Muscle of leg (tissue), 11 donors: ENCODE results near the gene SHMT2. TPM values are rescaled to one million over a fixed set of nuclear protein-coding genes. Genes with fewer than 3 reads are reported as not detected.

ENCODE experiments used
- DNase-seq: peaks from one replicate; pipeline ENCODE4 v3.0.0; 2013
- H3K27ac ChIP-seq: one replicate; pipeline ENCODE4 v1.5.1; 2013; ENCODE audit warnings: mild to moderate bottlenecking, low read length, control low read depth
- H3K27me3 ChIP-seq: one replicate; pipeline ENCODE4 v1.6.1; 2013; ENCODE audit warnings: low read length; ENCODE audit not compliant: control insufficient read depth, insufficient read depth
- H3K36me3 ChIP-seq: one replicate; pipeline ENCODE4 v1.6.1; 2013; ENCODE audit warnings: low read length; ENCODE audit not compliant: control insufficient read depth, insufficient read depth
- H3K4me1 ChIP-seq: one replicate; pipeline ENCODE4 v1.6.1; 2013; ENCODE audit warnings: low read length; ENCODE audit not compliant: control insufficient read depth, insufficient read depth
- H3K4me3 ChIP-seq: one replicate; pipeline ENCODE4 v1.5.1; 2013; ENCODE audit warnings: low read length, control low read depth
- H3K9me3 ChIP-seq: replicated peaks from 2 replicates; pipeline ENCODE4 v1.6.1; 2013; ENCODE audit warnings: low read depth, low read length; ENCODE audit not compliant: control insufficient read depth
- WGBS: methylation state at CpG from one replicate; pipeline ENCODE4 v1.1.5; 2013; ENCODE audit warnings: missing lambda C conversion rate; ENCODE audit not compliant: insufficient coverage; 5-methylcytosine and 5-hydroxymethylcytosine counted together
- polyA plus RNA-seq, 8 donors: library from polyadenylated mRNA; unstranded; fragments of 120-200 nt; gene quantifications; one replicate each; pipeline versions ENCODE4 v1.2.1 to v1.2.3, GENCODE V29; 2013; ENCODE audit warnings: inconsistent platforms in 1 of 8, low replicate concordance in 1 of 8; ENCODE audit not compliant: insufficient read length in 8 of 8, insufficient read depth in 1 of 8
- total RNA-seq: library from RNA; stranded (reverse); fragments of 120-200 nt; gene quantifications from one replicate; pipeline ENCODE4 v1.2.4, GENCODE V29; 2013

Gene SHMT2
- total and polyA plus RNA-seq, 9 donors: 53.4 to 82.2 (median 69.6) TPM

DNA sequence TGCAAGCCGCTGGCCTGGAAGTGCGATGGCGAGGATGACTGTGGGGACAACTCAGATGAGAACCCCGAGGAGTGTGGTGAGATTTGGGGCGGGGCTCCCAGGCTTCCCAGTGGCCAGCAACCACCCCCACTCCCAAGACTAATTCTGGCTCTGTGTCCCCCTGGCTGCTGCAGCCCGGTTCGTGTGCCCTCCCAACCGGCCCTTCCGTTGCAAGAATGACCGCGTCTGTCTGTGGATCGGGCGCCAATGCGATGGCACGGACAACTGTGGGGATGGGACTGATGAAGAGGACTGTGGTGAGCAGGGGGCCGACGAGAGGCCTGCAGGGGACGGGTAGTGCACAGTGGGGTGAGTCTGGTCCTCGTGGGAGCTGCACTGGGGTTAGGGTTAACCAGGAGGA lies 25.1 kb upstream of the SHMT2 start:
- Histone ChIP-seq H3K27ac (no peak overlapping the region), H3K36me3 (peaks cover 86% of the 10 kb centered on the region), H3K27me3 (no peaks in the 10 kb centered on the region), H3K9me3 (no peaks in the 10 kb centered on the region), H3K4me1 (peaks cover 12% of the 10 kb centered on the region), H3K4me3 (no peak overlapping the region)
- DNase-seq: no peak
- 85% methylated on average over 14 of the region's 19 CpGs for WGBS

DNA sequence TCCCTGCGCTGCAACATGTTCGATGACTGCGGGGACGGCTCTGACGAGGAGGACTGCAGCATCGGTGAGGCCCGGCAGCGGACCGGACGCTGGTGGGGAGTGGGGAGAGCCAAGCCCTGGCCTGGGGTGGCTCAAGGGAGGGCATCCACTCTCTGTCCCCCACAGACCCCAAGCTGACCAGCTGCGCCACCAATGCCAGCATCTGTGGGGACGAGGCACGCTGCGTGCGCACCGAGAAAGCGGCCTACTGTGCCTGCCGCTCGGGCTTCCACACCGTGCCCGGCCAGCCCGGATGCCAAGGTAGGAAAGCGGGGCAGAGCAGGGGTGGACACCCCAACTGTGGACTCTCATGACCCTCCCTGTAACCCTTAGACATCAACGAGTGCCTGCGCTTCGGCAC lies 24.3 kb upstream of the SHMT2 start:
- Histone ChIP-seq H3K4me3 (no peak overlapping the region), H3K9me3 (no peaks in the 10 kb centered on the region), H3K36me3 (peaks cover 86% of the 10 kb centered on the region), H3K4me1 (peaks cover 12% of the 10 kb centered on the region), H3K27me3 (no peaks in the 10 kb centered on the region), H3K27ac (no peak overlapping the region)
- no peak for DNase-seq
- 93% methylated on average over 16 of the region's 26 CpGs for WGBS

DNA sequence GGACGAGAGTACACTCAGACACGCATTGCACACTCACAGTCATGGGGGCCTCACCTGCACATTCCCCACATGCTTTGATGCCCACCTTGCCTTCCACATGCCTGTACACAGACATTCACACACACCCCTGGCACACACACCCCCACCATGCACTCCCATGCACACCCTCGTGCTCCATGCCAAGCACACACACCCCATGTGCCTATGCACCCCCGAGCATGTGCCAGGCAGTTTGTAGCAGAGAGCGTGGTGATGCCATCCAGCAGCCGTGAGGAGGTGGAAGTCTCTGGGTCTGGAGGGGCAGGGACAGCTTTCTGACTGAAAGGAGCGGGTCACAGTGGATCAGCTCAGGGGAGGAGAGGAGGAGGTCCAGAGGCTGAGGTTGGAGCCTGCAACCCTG lies 23.6 kb upstream of the SHMT2 start:
- Histone ChIP-seq H3K36me3 (peaks cover 85% of the 10 kb centered on the region), H3K27ac (no peak overlapping the region), H3K9me3 (no peaks in the 10 kb centered on the region), H3K4me1 (peaks cover 13% of the 10 kb centered on the region), H3K27me3 (no peaks in the 10 kb centered on the region), H3K4me3 (no peak overlapping the region)
- DNase-seq: no peak
- 83% methylated on average over 5 of the region's 7 CpGs for WGBS

DNA sequence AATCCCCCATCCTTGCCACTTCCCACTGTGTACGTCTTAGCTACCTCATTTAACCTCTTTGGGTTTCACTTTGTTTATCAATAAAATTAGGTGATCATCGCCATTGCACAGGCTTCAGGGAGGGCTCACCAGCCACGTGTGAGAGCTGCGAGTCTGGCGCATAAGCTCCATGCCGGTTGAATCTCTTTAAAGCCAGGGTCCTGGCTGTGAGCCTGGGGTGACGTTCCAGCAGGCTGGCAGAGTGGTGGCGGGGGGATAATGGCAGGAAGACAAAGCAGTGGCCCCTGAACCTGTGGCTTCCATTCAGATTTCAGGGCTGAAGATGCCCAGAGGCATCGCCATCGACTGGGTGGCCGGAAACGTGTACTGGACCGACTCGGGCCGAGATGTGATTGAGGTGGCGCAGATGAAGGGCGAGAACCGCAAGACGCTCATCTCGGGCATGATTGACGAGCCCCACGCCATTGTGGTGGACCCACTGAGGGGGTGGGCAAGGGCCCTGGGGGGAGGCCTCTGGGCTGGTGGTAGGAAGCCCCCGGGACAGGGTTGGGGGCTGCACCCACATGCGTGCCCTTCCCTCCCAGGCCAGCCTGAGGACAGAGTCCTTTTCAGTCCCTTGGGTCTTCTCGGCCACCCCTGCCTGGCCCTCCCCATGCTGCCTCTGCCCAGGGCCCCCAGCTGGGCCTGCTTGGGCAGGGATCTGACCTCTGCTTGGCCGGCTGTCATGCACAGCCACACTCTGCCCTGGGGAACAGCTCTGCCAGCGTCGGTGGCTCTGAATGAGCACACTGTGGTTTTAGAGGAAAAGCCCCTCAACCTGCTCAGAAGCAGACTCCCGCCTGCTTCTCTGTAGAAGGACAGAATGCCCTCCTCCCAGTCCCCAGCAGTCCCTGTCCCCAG lies 21.5 kb upstream of the SHMT2 start:
- Histone ChIP-seq H3K4me3 (no peak overlapping the region), H3K9me3 (no peaks in the 10 kb centered on the region), H3K27me3 (no peaks in the 10 kb centered on the region), H3K36me3 (peaks cover 87% of the 10 kb centered on the region), H3K4me1 (peaks cover 11% of the 10 kb centered on the region), H3K27ac (no peak overlapping the region)
- WGBS: 79% methylated on average over 28 of the region's 29 CpGs
- no peak for DNase-seq

DNA sequence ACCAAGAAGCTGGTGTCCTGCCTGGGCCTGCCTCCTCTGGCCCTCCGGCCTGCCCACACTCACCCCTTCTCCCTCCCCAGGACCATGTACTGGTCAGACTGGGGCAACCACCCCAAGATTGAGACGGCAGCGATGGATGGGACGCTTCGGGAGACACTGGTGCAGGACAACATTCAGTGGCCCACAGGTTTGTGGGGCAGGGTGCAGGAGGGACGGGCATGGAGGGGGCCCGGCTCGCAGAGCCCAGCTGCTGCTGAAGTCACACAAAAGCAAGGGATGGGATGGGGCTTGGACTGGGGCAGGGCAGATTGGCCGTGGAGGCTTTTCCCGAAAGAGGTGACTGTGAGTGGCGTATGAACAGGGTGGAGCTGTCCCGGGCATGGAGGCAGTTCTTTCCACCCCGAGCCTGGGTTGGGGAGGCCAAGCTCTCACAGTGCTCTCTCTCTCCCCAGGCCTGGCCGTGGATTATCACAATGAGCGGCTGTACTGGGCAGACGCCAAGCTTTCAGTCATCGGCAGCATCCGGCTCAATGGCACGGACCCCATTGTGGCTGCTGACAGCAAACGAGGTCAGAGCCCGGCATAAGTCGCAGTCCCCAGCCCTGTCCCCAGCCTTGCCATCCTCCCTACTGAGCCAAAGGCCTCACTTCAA lies 20.8 kb upstream of the SHMT2 start:
- no peaks in the 10 kb centered on the region for H3K9me3 ChIP-seq
- peaks cover 84% of the 10 kb centered on the region for H3K36me3 ChIP-seq
- H3K27me3 ChIP-seq: peaks cover 4% of the 10 kb centered on the region
- no peak overlapping the region for H3K27ac ChIP-seq
- peaks cover 16% of the 10 kb centered on the region for H3K4me1 ChIP-seq
- 60% methylated on average over 19 of the region's 22 CpGs for WGBS
- no peak for DNase-seq
- H3K4me3 ChIP-seq: no peak overlapping the region

DNA sequence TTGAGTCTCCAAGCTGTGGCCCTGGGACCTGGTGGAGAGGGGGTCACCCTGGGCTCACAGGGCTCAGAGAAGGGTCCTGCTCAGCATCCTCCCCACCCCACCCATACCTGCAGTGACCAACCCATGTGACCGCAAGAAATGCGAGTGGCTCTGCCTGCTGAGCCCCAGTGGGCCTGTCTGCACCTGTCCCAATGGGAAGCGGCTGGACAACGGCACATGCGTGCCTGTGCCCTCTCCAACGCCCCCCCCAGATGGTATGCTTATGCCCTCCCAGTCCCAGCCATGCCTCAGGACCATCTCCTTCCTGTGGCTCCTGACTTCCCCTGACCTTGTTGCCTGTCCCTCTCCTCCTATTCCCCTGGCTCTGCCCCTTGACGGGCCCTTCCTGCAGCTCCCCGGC lies 19.6 kb upstream of the SHMT2 start:
- peaks cover 16% of the 10 kb centered on the region for H3K27me3 ChIP-seq
- H3K36me3 ChIP-seq: peaks cover 75% of the 10 kb centered on the region
- H3K4me1 ChIP-seq: peaks cover 27% of the 10 kb centered on the region
- H3K9me3 ChIP-seq: no peaks in the 10 kb centered on the region
- no peak overlapping the region for H3K4me3 ChIP-seq
- no peak for DNase-seq
- no peak overlapping the region for H3K27ac ChIP-seq
- 74% methylated on average over 8 of the region's 8 CpGs for WGBS

DNA sequence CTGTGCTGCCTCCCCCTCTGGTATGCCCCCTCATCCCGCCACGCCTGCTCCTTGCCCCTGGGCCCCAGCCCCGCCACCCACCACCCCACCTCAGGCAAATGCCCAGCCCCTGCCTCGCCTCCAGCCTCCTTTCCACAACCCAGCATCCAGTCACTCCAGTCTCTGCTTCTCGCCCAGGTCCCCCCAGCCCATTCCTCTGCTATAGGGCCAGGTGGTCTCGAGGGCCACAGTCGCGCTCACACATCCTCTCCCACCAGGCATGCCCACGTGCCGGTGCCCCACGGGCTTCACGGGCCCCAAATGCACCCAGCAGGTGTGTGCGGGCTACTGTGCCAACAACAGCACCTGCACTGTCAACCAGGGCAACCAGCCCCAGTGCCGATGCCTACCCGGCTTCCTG lies 19.1 kb upstream of the SHMT2 start:
- H3K9me3 ChIP-seq: no peaks in the 10 kb centered on the region
- H3K36me3 ChIP-seq: peaks cover 70% of the 10 kb centered on the region
- H3K27ac ChIP-seq: no peak overlapping the region
- WGBS: 85% methylated on average over 15 of the region's 15 CpGs
- H3K4me3 ChIP-seq: no peak overlapping the region
- no peak for DNase-seq
- peaks cover 21% of the 10 kb centered on the region for H3K27me3 ChIP-seq
- H3K4me1 ChIP-seq: peaks cover 33% of the 10 kb centered on the region

DNA sequence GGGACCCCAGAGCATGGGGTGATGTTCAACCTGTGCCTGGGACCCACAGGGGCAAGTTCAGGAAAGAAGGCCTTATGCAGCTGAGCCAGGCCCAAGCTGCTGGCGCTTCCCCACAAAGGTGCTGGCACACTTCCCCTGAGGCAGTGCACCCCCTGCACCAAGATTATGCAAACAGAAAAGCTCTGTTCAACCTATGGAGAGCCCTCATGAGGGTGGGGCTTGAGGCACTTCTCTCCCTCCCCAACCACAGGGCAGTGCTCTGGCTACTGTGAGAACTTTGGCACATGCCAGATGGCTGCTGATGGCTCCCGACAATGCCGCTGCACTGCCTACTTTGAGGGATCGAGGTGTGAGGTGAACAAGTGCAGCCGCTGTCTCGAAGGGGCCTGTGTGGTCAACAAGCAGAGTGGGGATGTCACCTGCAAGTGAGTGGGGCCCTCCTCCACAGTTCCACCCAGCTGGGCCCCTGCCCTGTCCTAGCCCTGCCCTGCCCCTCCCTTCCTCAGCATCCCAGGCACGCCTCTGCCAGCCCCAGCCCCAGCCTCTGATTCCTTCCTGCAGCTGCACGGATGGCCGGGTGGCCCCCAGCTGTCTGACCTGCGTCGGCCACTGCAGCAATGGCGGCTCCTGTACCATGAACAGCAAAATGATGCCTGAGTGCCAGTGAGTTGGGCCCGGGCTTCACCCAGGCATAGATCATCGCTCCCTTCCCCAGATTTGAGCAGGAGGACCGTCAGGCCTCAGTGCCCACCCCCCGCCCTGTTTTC lies 18.4 kb upstream of the SHMT2 start:
- no peak for DNase-seq
- whole genome bisulfite sequencing: 68% methylated on average over 12 of the region's 16 CpGs
- H3K4me3 ChIP-seq: no peak overlapping the region
- peaks cover 28% of the 10 kb centered on the region for H3K27me3 ChIP-seq
- peaks cover 39% of the 10 kb centered on the region for H3K4me1 ChIP-seq
- H3K36me3 ChIP-seq: peaks cover 64% of the 10 kb centered on the region
- no peaks in the 10 kb centered on the region for H3K9me3 ChIP-seq
- no peak overlapping the region for H3K27ac ChIP-seq

DNA sequence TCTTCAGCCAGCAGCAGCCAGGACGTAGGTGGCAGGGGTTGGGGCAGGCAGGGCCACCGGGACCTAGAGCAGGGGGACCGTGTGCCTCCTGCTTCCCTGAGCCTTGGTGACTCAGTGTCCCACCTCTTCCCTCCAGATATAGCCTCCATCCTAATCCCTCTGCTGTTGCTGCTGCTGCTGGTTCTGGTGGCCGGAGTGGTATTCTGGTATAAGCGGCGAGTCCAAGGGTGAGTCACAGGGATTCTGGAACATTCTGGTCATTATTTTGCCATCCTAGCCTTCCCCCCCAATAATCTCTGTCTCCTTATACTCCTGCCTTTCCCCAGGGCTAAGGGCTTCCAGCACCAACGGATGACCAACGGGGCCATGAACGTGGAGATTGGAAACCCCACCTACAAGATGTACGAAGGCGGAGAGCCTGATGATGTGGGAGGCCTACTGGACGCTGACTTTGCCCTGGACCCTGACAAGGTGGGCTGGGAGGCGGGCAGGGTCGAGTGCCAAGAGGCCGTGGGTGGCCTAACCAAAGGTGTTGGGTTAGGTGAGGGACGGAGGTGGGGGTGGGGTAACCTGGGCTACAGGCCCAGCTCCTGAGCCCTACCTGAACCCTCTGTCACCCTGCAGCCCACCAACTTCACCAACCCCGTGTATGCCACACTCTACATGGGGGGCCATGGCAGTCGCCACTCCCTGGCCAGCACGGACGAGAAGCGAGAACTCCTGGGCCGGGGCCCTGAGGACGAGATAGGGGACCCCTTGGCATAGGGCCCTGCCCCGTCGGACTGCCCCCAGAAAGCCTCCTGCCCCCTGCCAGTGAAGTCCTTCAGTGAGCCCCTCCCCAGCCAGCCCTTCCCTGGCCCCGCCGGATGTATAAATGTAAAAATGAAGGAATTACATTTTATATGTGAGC lies 17.5 kb upstream of the SHMT2 start:
- Histone ChIP-seq H3K4me1 (peaks cover 45% of the 10 kb centered on the region), H3K4me3 (no peak overlapping the region), H3K27ac (no peak overlapping the region), H3K27me3 (peaks cover 35% of the 10 kb centered on the region), H3K9me3 (no peaks in the 10 kb centered on the region), H3K36me3 (peaks cover 58% of the 10 kb centered on the region)
- DNase-seq: no peak
- WGBS: 73% methylated on average over 9 of the region's 27 CpGs
